Heart left ventricle (tissue), 13 donors: Measurements from ENCODE around the gene NUP210.

Source experiments
- CTCF ChIP-seq, 12 donors: fragments of 200-600 bp; sonication (generic) in 4 of 12; IDR thresholded peaks; one replicate each; pipeline versions ENCODE4 v1.5.0 to v1.8.0; 2018 to 2022; ENCODE audit warnings: antibody characterized with exemption in 12 of 12, mild to moderate bottlenecking in 5 of 12
- POLR2A ChIP-seq, 2 donors: fragments of 450-650 bp; IDR thresholded peaks; one replicate each; pipeline ENCODE4 v1.6.1; 2017; ENCODE audit warnings: antibody characterized with exemption in 2 of 2, mild to moderate bottlenecking in 2 of 2, moderate library complexity in 2 of 2
- donor health status: ischemic (EF 13 %, LVEDD 7.1; RV severe dilation, severe dysfunction).
- donor health status: DM: no; HTN: yes; CAD: no.
- donor health status: DM: no; HTN: no; CAD: no.
- donor health status: ischemic (EF 25% LVEDD 6.9; RV normal size, moderate dysfunction).
- donor health status: ischemic (EF 25% LVEDD 5.7; RV mildly dilated, moderate dysfunction).
- donor health status: ischemic (EF 35%, LVEDD 5.7; RV mildly dilated, moderate dysfunction).
- donor health status: nonischemic (EF 11% LVEDD 7.7; RV severe dilation, severe dysfunction).
- donor health status: DM: yes; HTN: yes; CAD: no.
- donor health status: PGD.
- donor health status: ischemic (EF 29% LVEDD 5.4; RV normal size, mild dysfunction).
- donor health status: nonischemic (EF 23%, LVEDD 6.1; RV moderate dilation, normal function).

- TF ChIP-seq CTCF (IDR thresholded peaks at IDR 0.05) (no peak), POLR2A (IDR thresholded peaks at IDR 0.05) (no peak)
These were observed 141.2 kb downstream of the NUP210 start for GRCh38 chr3:13278783-13279531.
